Thyroid gland (tissue), 4 donors: ENCODE results near the gene RAET1E. TPM values are rescaled to one million over a fixed set of nuclear protein-coding genes. Genes with fewer than 3 reads are reported as not detected.
"Not testable (repeated sequence)": the region's sequence is repeated elsewhere in the genome, so short reads cannot be mapped to it uniquely, and the experiment has no call there.

Experiments used
- DNase-seq, 2 donors: peaks; one replicate each; pipeline ENCODE4 v3.0.0-alpha.2; 2019
- H3K27ac ChIP-seq, 3 donors: fragments of 200-600 bp; sonication (generic); 1 replicate in 2 of 3; 2 replicates in 1 of 3; pipeline ENCODE4 v1.5.1; 2016 to 2019; ENCODE audit warnings: mild to moderate bottlenecking in 1 of 3, moderate library complexity in 1 of 3
- H3K27me3 ChIP-seq: fragments of 200-600 bp; sonication (generic); one replicate; pipeline ENCODE4 v1.5.1; 2019
- H3K36me3 ChIP-seq, 2 donors: fragments of 200-600 bp; sonication (generic); one replicate each; pipeline ENCODE4 v1.5.1; 2016 to 2019
- H3K4me1 ChIP-seq, 2 donors: fragments of 200-600 bp; sonication (generic); one replicate each; pipeline ENCODE4 v1.5.1; 2017 to 2019
- H3K4me3 ChIP-seq, 3 donors: fragments of 200-600 bp; sonication (generic); replicated peaks in 1 of 3; 1 replicate in 2 of 3; 2 replicates in 1 of 3; pipeline ENCODE4 v1.5.1; 2016; ENCODE audit warnings: mild to moderate bottlenecking in 1 of 3
- H3K9me3 ChIP-seq: fragments of 200-600 bp; sonication (generic); one replicate; pipeline ENCODE4 v1.5.1; 2017
- POLR2A ChIP-seq, 2 donors: fragments of 450-650 bp; IDR thresholded peaks; one replicate each; pipeline ENCODE4 v1.6.1; 2017; ENCODE audit warnings: antibody characterized with exemption in 2 of 2, mild to moderate bottlenecking in 2 of 2, moderate library complexity in 1 of 2
- WGBS, 2 donors: methylation state at CpG; one replicate each; pipeline ENCODE4 v1.1.5; 2017; 5-methylcytosine and 5-hydroxymethylcytosine counted together
- intact Hi-C: fragments of 100-400 bp; cut with DNase I; formaldehyde crosslinking; loops from one replicate; pipeline ENCODE4 v1.15.1; 2023
- total RNA-seq, 4 donors: library from RNA; depleted of rRNA; stranded (reverse); fragments of >200 nt; gene quantifications; one replicate each; pipeline ENCODE4 v1.2.3, GENCODE V29; 2016
- TF ChIP-seq, protein P1 (sequence below), 6 experiments: fragments of 200-600 bp in 3 of 6; fragments of 450-650 bp in 3 of 6; sonication (generic) in 3 of 6; IDR thresholded peaks; one replicate each; pipeline ENCODE4 v1.5.1; 2016 to 2019; ENCODE audit warnings: antibody characterized with exemption in 6 of 6, mild to moderate bottlenecking in 2 of 6, inconsistent platforms in 1 of 6, moderate library complexity in 1 of 6

The RAET1E gene, protein sequence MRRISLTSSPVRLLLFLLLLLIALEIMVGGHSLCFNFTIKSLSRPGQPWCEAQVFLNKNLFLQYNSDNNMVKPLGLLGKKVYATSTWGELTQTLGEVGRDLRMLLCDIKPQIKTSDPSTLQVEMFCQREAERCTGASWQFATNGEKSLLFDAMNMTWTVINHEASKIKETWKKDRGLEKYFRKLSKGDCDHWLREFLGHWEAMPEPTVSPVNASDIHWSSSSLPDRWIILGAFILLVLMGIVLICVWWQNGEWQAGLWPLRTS
- 1 to 10 TPM in 1 of 4 donors, not detected in 3; 1.7 TPM for total RNA-seq

DNA sequence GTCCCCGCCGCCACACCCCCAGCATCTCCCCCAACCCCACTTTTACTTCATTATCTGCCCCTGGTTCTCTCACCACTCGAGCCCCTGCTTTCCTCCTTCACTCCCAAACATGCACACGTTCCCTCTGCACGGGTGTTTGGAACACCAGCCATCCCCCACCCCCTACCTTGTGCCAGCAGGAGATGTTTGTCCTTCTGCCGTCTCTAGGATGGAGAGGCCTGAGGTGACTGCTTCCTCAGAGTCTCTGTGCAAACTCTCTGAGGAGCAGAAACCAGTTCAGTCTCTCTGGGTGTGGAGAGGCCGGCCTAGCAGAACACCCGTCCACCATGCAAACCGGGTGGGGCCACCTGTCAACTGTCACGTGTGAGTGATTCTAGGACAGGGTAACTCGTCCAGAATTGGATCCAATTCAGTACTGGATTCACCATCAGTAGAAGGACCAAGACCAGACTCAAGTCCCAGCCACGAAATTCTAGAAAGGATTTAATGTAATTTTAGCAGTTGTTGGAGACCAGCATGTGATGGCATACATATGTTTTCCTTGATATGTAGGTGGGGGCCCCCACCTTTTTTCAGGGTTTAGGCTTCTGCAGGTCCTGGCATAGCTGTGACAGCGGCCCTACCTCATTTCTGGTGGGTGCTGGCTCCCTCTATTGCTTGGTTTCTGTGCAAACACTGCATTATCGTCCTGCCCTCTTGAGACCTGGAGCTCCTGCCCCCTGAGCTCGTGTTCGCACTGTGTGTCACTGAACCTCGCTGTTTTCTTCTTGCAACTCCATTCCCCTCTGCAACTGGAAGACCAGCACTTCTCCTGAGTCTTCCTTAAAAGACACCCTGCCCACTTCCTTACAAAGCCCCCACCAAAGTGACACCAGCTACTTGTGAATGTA, at the start of gene RAET1E:
Gene RAET1E, minus strand, starts transcription at position 259 of the 890 bp plus-strand sequence. CDS start 7,212 bp downstream, outside the sequence.
- no peaks in the 10 kb centered on the region for H3K9me3 ChIP-seq
- peaks cover 9 to 36% of the 10 kb centered on the region in 2 donors for H3K4me1 ChIP-seq
- no peaks in the 10 kb centered on the region for H3K27me3 ChIP-seq
- whole genome bisulfite sequencing, 2 donors, result 50 to 73% methylated on average over 17 of the region's 17 CpGs
- H3K27ac ChIP-seq, result peak within 1 kb of the TSS; percentile 27 to 60 (median 52)
- DNase-seq, result peak; percentile 29 to 31
- TF ChIP-seq, protein P1, sequence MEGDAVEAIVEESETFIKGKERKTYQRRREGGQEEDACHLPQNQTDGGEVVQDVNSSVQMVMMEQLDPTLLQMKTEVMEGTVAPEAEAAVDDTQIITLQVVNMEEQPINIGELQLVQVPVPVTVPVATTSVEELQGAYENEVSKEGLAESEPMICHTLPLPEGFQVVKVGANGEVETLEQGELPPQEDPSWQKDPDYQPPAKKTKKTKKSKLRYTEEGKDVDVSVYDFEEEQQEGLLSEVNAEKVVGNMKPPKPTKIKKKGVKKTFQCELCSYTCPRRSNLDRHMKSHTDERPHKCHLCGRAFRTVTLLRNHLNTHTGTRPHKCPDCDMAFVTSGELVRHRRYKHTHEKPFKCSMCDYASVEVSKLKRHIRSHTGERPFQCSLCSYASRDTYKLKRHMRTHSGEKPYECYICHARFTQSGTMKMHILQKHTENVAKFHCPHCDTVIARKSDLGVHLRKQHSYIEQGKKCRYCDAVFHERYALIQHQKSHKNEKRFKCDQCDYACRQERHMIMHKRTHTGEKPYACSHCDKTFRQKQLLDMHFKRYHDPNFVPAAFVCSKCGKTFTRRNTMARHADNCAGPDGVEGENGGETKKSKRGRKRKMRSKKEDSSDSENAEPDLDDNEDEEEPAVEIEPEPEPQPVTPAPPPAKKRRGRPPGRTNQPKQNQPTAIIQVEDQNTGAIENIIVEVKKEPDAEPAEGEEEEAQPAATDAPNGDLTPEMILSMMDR (IDR thresholded peaks at IDR 0.05), result no peak
- TF ChIP-seq POLR2A (IDR thresholded peaks at IDR 0.05), result no peak
- H3K36me3 ChIP-seq, result no peaks in the 10 kb centered on the region
- H3K4me3 ChIP-seq, result no peak within 1 kb of the TSS
- intact Hi-C loops, result no loop called here

DNA sequence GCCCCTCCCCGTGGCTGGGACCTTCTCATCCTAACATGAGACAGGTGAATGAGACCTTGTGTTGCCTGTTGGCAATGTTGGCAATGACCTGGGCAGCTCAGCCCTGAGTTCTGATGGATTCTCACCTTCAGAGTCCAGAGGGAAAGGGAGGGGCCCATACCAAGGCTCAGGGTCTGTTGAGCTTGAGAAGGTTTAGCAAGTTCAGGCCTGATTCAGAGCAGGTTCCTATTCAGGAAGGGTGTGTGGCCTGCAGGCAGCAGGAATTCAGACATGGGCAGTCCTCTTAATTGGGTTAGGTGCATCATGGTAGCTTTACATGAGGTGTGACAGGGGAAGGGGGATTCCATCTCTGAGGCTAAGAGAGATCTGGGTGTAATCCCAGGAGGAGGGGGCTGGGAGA, 49.6 kb upstream of the RAET1E start:
- 100% methylated on average over 1 of the region's 1 CpG; no CpG with 5 or more reads in 1 of the 2 donors for WGBS, 2 donors
- H3K36me3 ChIP-seq, H3K27ac ChIP-seq, intact Hi-C loops, DNase-seq, H3K9me3 ChIP-seq, H3K27me3 ChIP-seq, H3K4me3 ChIP-seq, H3K4me1 ChIP-seq: not testable (repeated sequence)

DNA sequence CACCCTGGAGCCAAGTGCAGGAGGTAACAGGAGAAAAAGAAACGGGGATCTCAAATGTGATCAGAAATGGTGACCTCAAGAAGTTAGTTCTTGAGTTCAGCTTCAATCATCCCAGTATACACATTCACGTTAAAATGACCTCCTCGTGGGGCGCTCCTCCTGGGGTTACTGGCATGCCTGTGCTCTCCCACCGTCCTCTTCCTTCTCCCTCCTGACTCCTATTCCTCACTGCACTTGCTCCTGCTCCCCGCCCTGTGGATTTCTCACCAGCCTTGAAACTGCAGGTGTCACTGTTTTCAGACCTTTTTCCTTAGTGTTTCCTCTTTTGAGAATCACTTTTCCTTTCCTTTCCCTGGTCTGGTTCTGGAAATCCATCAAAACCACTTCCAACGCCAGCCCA, 48.7 kb upstream of the RAET1E start:
- H3K27ac ChIP-seq, H3K4me1 ChIP-seq, DNase-seq, H3K36me3 ChIP-seq, H3K4me3 ChIP-seq, intact Hi-C loops, H3K27me3 ChIP-seq, H3K9me3 ChIP-seq: not testable (repeated sequence)
- 71 to 75% methylated on average over 7 of the region's 7 CpGs for WGBS, 2 donors

DNA sequence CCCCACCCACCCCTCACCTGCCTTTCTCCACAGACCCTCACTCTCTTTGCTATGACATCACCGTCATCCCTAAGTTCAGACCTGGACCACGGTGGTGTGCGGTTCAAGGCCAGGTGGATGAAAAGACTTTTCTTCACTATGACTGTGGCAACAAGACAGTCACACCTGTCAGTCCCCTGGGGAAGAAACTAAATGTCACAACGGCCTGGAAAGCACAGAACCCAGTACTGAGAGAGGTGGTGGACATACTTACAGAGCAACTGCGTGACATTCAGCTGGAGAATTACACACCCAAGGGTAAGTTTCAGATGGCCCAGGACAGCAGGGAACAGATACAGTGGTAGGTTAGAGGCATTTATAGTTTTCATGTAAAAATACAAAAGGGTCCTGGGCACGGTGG, 47.4 kb upstream of the RAET1E start:
- H3K27ac ChIP-seq, H3K36me3 ChIP-seq, H3K27me3 ChIP-seq, DNase-seq, H3K4me3 ChIP-seq, H3K4me1 ChIP-seq, intact Hi-C loops, H3K9me3 ChIP-seq: not testable (repeated sequence)
- 87% methylated on average over 3 of the region's 6 CpGs for WGBS, 2 donors

DNA sequence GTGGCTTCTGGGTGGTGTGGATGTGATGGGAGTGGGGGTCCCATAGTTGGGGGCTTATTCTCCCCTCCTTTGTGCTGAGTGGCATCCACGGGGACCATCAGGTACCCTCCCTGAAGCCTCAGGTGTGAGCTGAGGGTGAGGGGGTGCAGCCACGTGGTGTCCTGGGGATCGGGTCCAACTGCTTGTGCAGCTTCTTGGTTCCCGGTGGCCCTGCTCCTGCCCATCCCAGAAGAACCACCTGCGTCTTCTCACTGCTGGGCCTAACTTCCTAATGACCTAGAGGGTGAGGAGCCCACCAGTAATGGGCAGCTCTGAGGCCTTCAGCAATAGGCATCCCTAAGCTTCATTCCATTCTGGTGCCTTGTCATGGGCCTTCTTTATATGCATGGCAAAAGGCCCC, 45.4 kb upstream of the RAET1E start:
- H3K4me1 ChIP-seq, result peaks cover 14 to 18% of the 10 kb centered on the region in 2 donors
- H3K4me3 ChIP-seq, H3K36me3 ChIP-seq, H3K27ac ChIP-seq, intact Hi-C loops, H3K9me3 ChIP-seq, DNase-seq: not testable (repeated sequence)
- WGBS, 2 donors, result 75% methylated on average over 5 of the region's 5 CpGs; no CpG with 5 or more reads in 1 of the 2 donors
- peaks cover 20% of the 10 kb centered on the region for H3K27me3 ChIP-seq

DNA sequence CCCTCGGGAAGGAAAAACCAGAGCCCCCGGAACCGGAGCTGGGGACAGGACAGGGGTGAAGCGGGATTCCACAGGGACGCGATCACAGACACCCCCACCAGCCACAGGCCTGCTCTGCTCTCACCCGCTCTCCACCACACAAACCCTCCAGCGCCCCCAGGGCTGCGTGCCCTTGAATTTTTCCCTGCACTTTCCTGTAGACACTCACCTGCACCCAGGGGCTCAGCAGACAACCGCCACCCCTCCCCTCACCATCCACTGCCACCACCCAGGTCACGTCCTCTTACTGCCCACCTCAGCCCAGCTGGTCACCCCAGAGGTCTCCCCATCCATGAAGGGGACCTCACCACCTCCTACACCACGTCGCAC, 44.5 kb upstream of the RAET1E start:
- H3K36me3 ChIP-seq, result no peaks in the 10 kb centered on the region
- peak overlapping the region in 1 of 3 donors; percentile 47 for H3K4me3 ChIP-seq
- peaks cover 16 to 20% of the 10 kb centered on the region in 2 donors for H3K4me1 ChIP-seq
- no peaks in the 10 kb centered on the region for H3K9me3 ChIP-seq
- no peak overlapping the region for H3K27ac ChIP-seq
- intact Hi-C loops, result no loop called here
- TF ChIP-seq, protein P1 (IDR thresholded peaks at IDR 0.05), result no peak
- TF ChIP-seq POLR2A (IDR thresholded peaks at IDR 0.05), result no peak
- H3K27me3 ChIP-seq, result peaks cover 23% of the 10 kb centered on the region
- 28 to 33% methylated on average over 11 to 12 of the region's 13 CpGs for WGBS, 2 donors
- no peak for DNase-seq
